Panc1 (cell line): ENCODE results near the gene TAPBP.

ENCODE experiments used
- CTCF ChIP-seq: fragments of 450-650 bp; IDR thresholded peaks from 2 replicates; pipeline ENCODE4 v1.5.1; 2017; ENCODE audit warnings: mild to moderate bottlenecking
- POLR2AphosphoS5 ChIP-seq: IDR thresholded peaks from 2 replicates; pipeline ENCODE4 v1.6.1; 2012; ENCODE audit warnings: mild to moderate bottlenecking, low read depth, low read length, moderate library complexity
- SIN3A ChIP-seq: IDR thresholded peaks from 2 replicates; pipeline ENCODE4 v1.6.1; 2012; ENCODE audit warnings: low read depth, mild to moderate bottlenecking, low read length, moderate library complexity, borderline replicate concordance; ENCODE audit not compliant: insufficient read depth
- TF ChIP-seq, protein P1 (sequence below), 2 experiments: IDR thresholded peaks; 2 replicates each; pipeline ENCODE4 v1.6.1; 2011 to 2012; ENCODE audit warnings: low read depth in 2 of 2, control low read depth in 1 of 2, low read length in 1 of 2, mild to moderate bottlenecking in 1 of 2, moderate library complexity in 1 of 2; ENCODE audit not compliant: insufficient read depth in 1 of 2

GRCh38 chr6:33297406-33297955 is 16.4 kb downstream of the TAPBP start:
- TF ChIP-seq CTCF (no peak), SIN3A (no peak), POLR2AphosphoS5 (0 out of 2 replicates have a peak, but pooled peaks have one; percentile 9)
- TF ChIP-seq, protein P1, sequence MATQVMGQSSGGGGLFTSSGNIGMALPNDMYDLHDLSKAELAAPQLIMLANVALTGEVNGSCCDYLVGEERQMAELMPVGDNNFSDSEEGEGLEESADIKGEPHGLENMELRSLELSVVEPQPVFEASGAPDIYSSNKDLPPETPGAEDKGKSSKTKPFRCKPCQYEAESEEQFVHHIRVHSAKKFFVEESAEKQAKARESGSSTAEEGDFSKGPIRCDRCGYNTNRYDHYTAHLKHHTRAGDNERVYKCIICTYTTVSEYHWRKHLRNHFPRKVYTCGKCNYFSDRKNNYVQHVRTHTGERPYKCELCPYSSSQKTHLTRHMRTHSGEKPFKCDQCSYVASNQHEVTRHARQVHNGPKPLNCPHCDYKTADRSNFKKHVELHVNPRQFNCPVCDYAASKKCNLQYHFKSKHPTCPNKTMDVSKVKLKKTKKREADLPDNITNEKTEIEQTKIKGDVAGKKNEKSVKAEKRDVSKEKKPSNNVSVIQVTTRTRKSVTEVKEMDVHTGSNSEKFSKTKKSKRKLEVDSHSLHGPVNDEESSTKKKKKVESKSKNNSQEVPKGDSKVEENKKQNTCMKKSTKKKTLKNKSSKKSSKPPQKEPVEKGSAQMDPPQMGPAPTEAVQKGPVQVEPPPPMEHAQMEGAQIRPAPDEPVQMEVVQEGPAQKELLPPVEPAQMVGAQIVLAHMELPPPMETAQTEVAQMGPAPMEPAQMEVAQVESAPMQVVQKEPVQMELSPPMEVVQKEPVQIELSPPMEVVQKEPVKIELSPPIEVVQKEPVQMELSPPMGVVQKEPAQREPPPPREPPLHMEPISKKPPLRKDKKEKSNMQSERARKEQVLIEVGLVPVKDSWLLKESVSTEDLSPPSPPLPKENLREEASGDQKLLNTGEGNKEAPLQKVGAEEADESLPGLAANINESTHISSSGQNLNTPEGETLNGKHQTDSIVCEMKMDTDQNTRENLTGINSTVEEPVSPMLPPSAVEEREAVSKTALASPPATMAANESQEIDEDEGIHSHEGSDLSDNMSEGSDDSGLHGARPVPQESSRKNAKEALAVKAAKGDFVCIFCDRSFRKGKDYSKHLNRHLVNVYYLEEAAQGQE (IDR thresholded peaks at IDR 0.05; ENCODE audit: insufficient read depth in 1 of 2, low read depth in 2 of 2, low read length in 1 of 2), result no peak
